HEK293T (cell line): Measurements from ENCODE around the gene PAQR9.

Experiments
- BHLHE40 ChIP-seq: fragments of 450-650 bp; IDR thresholded peaks from 2 replicates; pipeline ENCODE4 v1.6.1; 2016; ENCODE audit warnings: mild to moderate bottlenecking, moderate library complexity, borderline replicate concordance
- FOXM1 ChIP-seq: fragments of 450-650 bp; IDR thresholded peaks from 2 replicates; pipeline ENCODE4 v1.6.1; 2017; ENCODE audit warnings: mild to moderate bottlenecking, borderline replicate concordance
- NFRKB ChIP-seq: fragments of 450-650 bp; IDR thresholded peaks from 2 replicates; pipeline ENCODE4 v1.6.1; 2016; ENCODE audit warnings: mild to moderate bottlenecking, moderate library complexity
- SP1 ChIP-seq: fragments of 450-650 bp; IDR thresholded peaks from 2 replicates; pipeline ENCODE4 v1.6.1; 2017
- SUZ12 ChIP-seq: fragments of 450-650 bp; IDR thresholded peaks from 2 replicates; pipeline ENCODE4 v1.6.1; 2016; ENCODE audit warnings: mild to moderate bottlenecking
- ZNF384 ChIP-seq: fragments of 450-650 bp; IDR thresholded peaks from 2 replicates; pipeline ENCODE4 v1.6.1; 2016

GRCh38 chr3:142962520-142963233 lies 797 bp downstream of the PAQR9 start:
- no peak for TF ChIP-seq SP1
- no peak for TF ChIP-seq NFRKB
- TF ChIP-seq BHLHE40: no peak
- no peak for TF ChIP-seq SUZ12
- TF ChIP-seq ZNF384: no peak
- no peak for TF ChIP-seq FOXM1
